Endodermal cell (in vitro differentiated cells): Measurements from ENCODE around the gene GRB10. TPM values are rescaled to one million over a fixed set of nuclear protein-coding genes. Genes with fewer than 3 reads are reported as not detected.

Experiments
- DNase-seq: peaks from one replicate; pipeline ENCODE4 v3.0.0-alpha.2; 2017
- H3K27ac ChIP-seq: 2 replicates; pipeline ENCODE4 v1.5.1; 2013; ENCODE audit warnings: mild to moderate bottlenecking, low read depth, low read length, moderate library complexity
- H3K27me3 ChIP-seq: 2 replicates; pipeline ENCODE4 v1.6.1; 2013; ENCODE audit warnings: mild to moderate bottlenecking, low read length, moderate library complexity; ENCODE audit not compliant: insufficient read depth, control insufficient read depth, poor library complexity, severe bottlenecking
- H3K36me3 ChIP-seq: 2 replicates; pipeline ENCODE4 v1.7.0; 2013; ENCODE audit warnings: mild to moderate bottlenecking, low read length, moderate library complexity; ENCODE audit not compliant: control insufficient read depth, insufficient read depth
- H3K4me1 ChIP-seq: one replicate; pipeline ENCODE4 v1.7.0; 2013; ENCODE audit warnings: low read length; ENCODE audit not compliant: control insufficient read depth, insufficient read depth
- H3K4me3 ChIP-seq: 2 replicates; pipeline ENCODE4 v1.5.1; 2013; ENCODE audit warnings: mild to moderate bottlenecking, low read length, moderate library complexity
- H3K9ac ChIP-seq: 2 replicates; pipeline ENCODE4 v1.6.1; 2013; ENCODE audit warnings: mild to moderate bottlenecking, low read length, moderate library complexity; ENCODE audit not compliant: poor library complexity, severe bottlenecking; ENCODE audit errors: extremely low read depth
- H3K9me3 ChIP-seq: 2 replicates; pipeline ENCODE4 v1.6.1; 2013; ENCODE audit warnings: mild to moderate bottlenecking, low read length, moderate library complexity; ENCODE audit not compliant: control insufficient read depth
- H3K27ac Mint-ChIP-seq: 2 replicates; pipeline ENCODE4 v1.8.0; 2020; ENCODE audit warnings: mixed read lengths
- H3K27me3 Mint-ChIP-seq: 2 replicates; pipeline ENCODE4 v1.8.0; 2021; ENCODE audit warnings: mild to moderate bottlenecking, mixed read lengths; ENCODE audit not compliant: insufficient read depth
- H3K36me3 Mint-ChIP-seq: 2 replicates; pipeline ENCODE4 v1.8.0; 2020; ENCODE audit warnings: low read depth, mixed read lengths
- H3K4me1 Mint-ChIP-seq: 2 replicates; pipeline ENCODE4 v1.8.0; 2020; ENCODE audit warnings: mixed read lengths
- H3K4me3 Mint-ChIP-seq: 2 replicates; pipeline ENCODE4 v1.8.0; 2020; ENCODE audit warnings: mild to moderate bottlenecking, moderate library complexity, mixed read lengths
- H3K9me3 Mint-ChIP-seq: 2 replicates; pipeline ENCODE4 v1.8.0; 2020; ENCODE audit warnings: mild to moderate bottlenecking, mixed read lengths
- WGBS, 2 experiments: methylation state at CpG; one replicate each; pipeline versions ENCODE4 v1.1.5 to v1.1.7; 2013; ENCODE audit warnings: missing lambda C conversion rate in 2 of 2, mixed read lengths in 1 of 2; ENCODE audit not compliant: insufficient coverage in 1 of 2, insufficient read length in 1 of 2; 5-methylcytosine and 5-hydroxymethylcytosine counted together
- total RNA-seq, 2 donors: library from RNA; stranded (reverse); fragmentation: NEBNext Ultra II Directional in 1 of 2; extraction: Animal tissue kit (Norgen Biotek cat#: 25700) in 1 of 2; gene quantifications; 2 replicates in 1 of 2; 3 replicates in 1 of 2; pipeline ENCODE4 v1.2.1, GENCODE V29; 2021
- TF ChIP-seq, protein P1 (sequence below): fragments of 200-600 bp; sonication (generic); conservative IDR thresholded peaks from 2 replicates; pipeline ENCODE4 v1.5.0; 2021; ENCODE audit warnings: antibody characterized with exemption, mild to moderate bottlenecking

Gene GRB10
- total RNA-seq, 2 donors from 2014 or later = 71.9 to 97.5 TPM

DNA sequence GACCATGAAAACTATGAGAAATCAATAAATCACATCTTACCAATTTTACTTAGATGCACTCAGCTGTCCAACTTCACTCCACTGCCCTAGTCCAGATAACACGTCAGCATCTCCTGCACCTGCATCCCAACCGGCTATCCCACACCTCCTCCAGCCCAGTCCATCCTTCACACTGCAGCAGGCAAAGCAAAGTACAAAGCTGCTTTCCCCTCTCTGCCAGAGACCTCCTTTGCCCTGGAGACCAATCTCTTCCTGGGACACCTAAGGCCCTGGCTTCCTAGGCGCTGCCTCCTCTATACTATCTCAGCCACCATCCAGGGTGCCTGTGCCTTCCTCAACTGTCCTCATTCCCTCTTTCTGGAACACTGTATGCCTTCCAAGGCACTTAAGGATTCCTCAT, 127.2 kb downstream of the GRB10 start:
- H3K36me3 Mint-ChIP-seq = peaks cover 42% of the 10 kb centered on the region
- no peaks in the 10 kb centered on the region for H3K4me1 Mint-ChIP-seq
- TF ChIP-seq, protein P1, sequence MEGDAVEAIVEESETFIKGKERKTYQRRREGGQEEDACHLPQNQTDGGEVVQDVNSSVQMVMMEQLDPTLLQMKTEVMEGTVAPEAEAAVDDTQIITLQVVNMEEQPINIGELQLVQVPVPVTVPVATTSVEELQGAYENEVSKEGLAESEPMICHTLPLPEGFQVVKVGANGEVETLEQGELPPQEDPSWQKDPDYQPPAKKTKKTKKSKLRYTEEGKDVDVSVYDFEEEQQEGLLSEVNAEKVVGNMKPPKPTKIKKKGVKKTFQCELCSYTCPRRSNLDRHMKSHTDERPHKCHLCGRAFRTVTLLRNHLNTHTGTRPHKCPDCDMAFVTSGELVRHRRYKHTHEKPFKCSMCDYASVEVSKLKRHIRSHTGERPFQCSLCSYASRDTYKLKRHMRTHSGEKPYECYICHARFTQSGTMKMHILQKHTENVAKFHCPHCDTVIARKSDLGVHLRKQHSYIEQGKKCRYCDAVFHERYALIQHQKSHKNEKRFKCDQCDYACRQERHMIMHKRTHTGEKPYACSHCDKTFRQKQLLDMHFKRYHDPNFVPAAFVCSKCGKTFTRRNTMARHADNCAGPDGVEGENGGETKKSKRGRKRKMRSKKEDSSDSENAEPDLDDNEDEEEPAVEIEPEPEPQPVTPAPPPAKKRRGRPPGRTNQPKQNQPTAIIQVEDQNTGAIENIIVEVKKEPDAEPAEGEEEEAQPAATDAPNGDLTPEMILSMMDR = no peak
- H3K27me3 Mint-ChIP-seq = no peaks in the 10 kb centered on the region
- WGBS, 2 experiments = 94 to 96% methylated on average over 3 of the region's 3 CpGs
- H3K4me3 Mint-ChIP-seq = no peak overlapping the region
- H3K9ac ChIP-seq = no peak overlapping the region
- H3K9me3 Mint-ChIP-seq = no peaks in the 10 kb centered on the region
- peaks cover 72% of the 10 kb centered on the region for H3K36me3 ChIP-seq
- peak; percentile 11 for DNase-seq
- no peaks in the 10 kb centered on the region for H3K4me1 ChIP-seq
- no peak overlapping the region for H3K27ac ChIP-seq
- no peak overlapping the region for H3K4me3 ChIP-seq
- no peak overlapping the region for H3K27ac Mint-ChIP-seq
- H3K9me3 ChIP-seq = no peaks in the 10 kb centered on the region
- H3K27me3 ChIP-seq = no peaks in the 10 kb centered on the region

- Histone ChIP-seq H3K36me3 (peaks cover 74% of the 10 kb centered on the region), H3K4me1 (no peaks in the 10 kb centered on the region), H3K27me3 (no peaks in the 10 kb centered on the region), H3K9me3 (no peaks in the 10 kb centered on the region), H3K4me3 (no peak overlapping the region), H3K9ac (no peak overlapping the region), H3K27ac (no peak overlapping the region)
- no peaks in the 10 kb centered on the region for H3K27me3 Mint-ChIP-seq
- DNase-seq = peak; percentile 13
- no peaks in the 10 kb centered on the region for H3K9me3 Mint-ChIP-seq
- H3K27ac Mint-ChIP-seq = no peak overlapping the region
- WGBS, 2 experiments = 50 to 86% methylated on average over 1 to 4 of the region's 4 CpGs
- TF ChIP-seq, protein P1 = no peak
- no peak overlapping the region for H3K4me3 Mint-ChIP-seq
- H3K36me3 Mint-ChIP-seq = peaks cover 41% of the 10 kb centered on the region
- H3K4me1 Mint-ChIP-seq = no peaks in the 10 kb centered on the region
Observed at GRCh38 chr7:50655020-50655419, 127.7 kb downstream of the GRB10 start.

GRCh38 chr7:50653981-50654425, 128.7 kb downstream of the GRB10 start:
- Mint-ChIP-seq H3K4me1 (no peaks in the 10 kb centered on the region), H3K27ac (no peak overlapping the region), H3K27me3 (no peaks in the 10 kb centered on the region), H3K9me3 (no peaks in the 10 kb centered on the region), H3K36me3 (peaks cover 41% of the 10 kb centered on the region), H3K4me3 (no peak overlapping the region)
- TF ChIP-seq, protein P1 = no peak
- no peak overlapping the region for H3K27ac ChIP-seq
- H3K9me3 ChIP-seq = no peaks in the 10 kb centered on the region
- no peak overlapping the region for H3K9ac ChIP-seq
- no peaks in the 10 kb centered on the region for H3K27me3 ChIP-seq
- DNase-seq = peak; percentile 27
- H3K4me3 ChIP-seq = no peak overlapping the region
- no peaks in the 10 kb centered on the region for H3K4me1 ChIP-seq
- H3K36me3 ChIP-seq = peaks cover 76% of the 10 kb centered on the region
- 94 to 95% methylated on average over 9 to 10 of the region's 10 CpGs for WGBS, 2 experiments
